ENCODE results near the gene LRRFIP1.

LRRFIP1 gene

GRCh38 chr2:237639052-237639835, 11.9 kb downstream of the LRRFIP1 start:
- DNase-seq (ENCODE audit: low spot score), result no peak

GRCh38 chr2:237639836-237640220, 12.4 kb downstream of the LRRFIP1 start:
- DNase-seq (ENCODE audit: low spot score), result no peak

GRCh38 chr2:237640493-237640998, 13.2 kb downstream of the LRRFIP1 start:
- no peak for DNase-seq (ENCODE audit: low spot score)

- no peak for DNase-seq (ENCODE audit: low spot score)
Measured at GRCh38 chr2:237642038-237642734, 14.8 kb downstream of the LRRFIP1 start.

GRCh38 chr2:237643066-237643465, 15.7 kb downstream of the LRRFIP1 start:
- no peak for DNase-seq (ENCODE audit: low spot score)

- DNase-seq (ENCODE audit: low spot score), result no peak
Measured at GRCh38 chr2:237643582-237644380, 16.4 kb downstream of the LRRFIP1 start.

GRCh38 chr2:237644381-237644703, 17.0 kb downstream of the LRRFIP1 start:
- DNase-seq (ENCODE audit: low spot score), result no peak

- no peak for DNase-seq (ENCODE audit: low spot score)
Measured at GRCh38 chr2:237645261-237645660, 17.9 kb downstream of the LRRFIP1 start.

GRCh38 chr2:237647176-237648015, 20.0 kb downstream of the LRRFIP1 start:
- DNase-seq (ENCODE audit: low spot score), result no peak

GRCh38 chr2:237648016-237648381, 20.6 kb downstream of the LRRFIP1 start:
- DNase-seq (ENCODE audit: low spot score), result no peak

GRCh38 chr2:237649541-237650454, 22.4 kb downstream of the LRRFIP1 start:
- DNase-seq (ENCODE audit: low spot score), result no peak

- no peak for DNase-seq (ENCODE audit: low spot score)
Measured at GRCh38 chr2:237650455-237650850, 23.1 kb downstream of the LRRFIP1 start.

- no peak for DNase-seq (ENCODE audit: low spot score)
Measured at GRCh38 chr2:237651761-237652160, 24.4 kb downstream of the LRRFIP1 start.

- no peak for DNase-seq (ENCODE audit: low spot score)
Measured at GRCh38 chr2:237652181-237652580, 24.8 kb downstream of the LRRFIP1 start.

- DNase-seq (ENCODE audit: low spot score), result no peak
Measured at GRCh38 chr2:237652854-237653253, 25.5 kb downstream of the LRRFIP1 start.

- DNase-seq (ENCODE audit: low spot score), result no peak
Measured at GRCh38 chr2:237653776-237654558, 26.6 kb downstream of the LRRFIP1 start.

GRCh38 chr2:237657063-237657462, 29.7 kb downstream of the LRRFIP1 start:
- DNase-seq (ENCODE audit: low spot score), result no peak

GRCh38 chr2:237660381-237660900, 33.1 kb downstream of the LRRFIP1 start:
- DNase-seq (ENCODE audit: low spot score), result no peak

- no peak for DNase-seq (ENCODE audit: low spot score)
Measured at GRCh38 chr2:237661270-237661669, 33.9 kb downstream of the LRRFIP1 start.

Measured in activated CD4-positive, alpha-beta T cell treated with anti-CD3 and anti-CD28 coated beads, Interleukin-2, Interleukin-4, amounts not matched to agents 100 ng/mL and 50 ng/mL, durations not matched to agents 16 hours and 8 hours (primary cell).